Tibial nerve (tissue), 4 donors: ENCODE results near the gene SLC9A9. TPM values are rescaled to one million over a fixed set of nuclear protein-coding genes. Genes with fewer than 3 reads are reported as not detected.
"Not testable (repeated sequence)": the region's sequence is repeated elsewhere in the genome, so short reads cannot be mapped to it uniquely, and the experiment has no call there.

Source experiments
- DNase-seq, 2 donors: peaks; one replicate each; pipeline ENCODE4 v3.0.0-alpha.2; 2019; ENCODE audit warnings: low spot score in 2 of 2
- H3K27ac ChIP-seq, 4 donors: fragments of 200-600 bp; sonication (generic) in 3 of 4; one replicate each; pipeline ENCODE4 v1.5.1; 2017 to 2019; ENCODE audit warnings: mild to moderate bottlenecking in 1 of 4
- H3K27me3 ChIP-seq, 2 donors: fragments of 200-600 bp; sonication (generic) in 1 of 2; one replicate each; pipeline versions ENCODE4 v1.5.1 to v1.6.0; 2017 to 2019
- H3K36me3 ChIP-seq, 3 donors: fragments of 200-600 bp; sonication (generic); one replicate each; pipeline ENCODE4 v1.5.1; 2018 to 2019
- H3K4me1 ChIP-seq, 4 donors: fragments of 200-600 bp; sonication (generic) in 3 of 4; one replicate each; pipeline ENCODE4 v1.5.1; 2017 to 2019
- H3K4me3 ChIP-seq, 4 donors: fragments of 200-600 bp; sonication (generic) in 3 of 4; one replicate each; pipeline ENCODE4 v1.5.1; 2017 to 2019; ENCODE audit warnings: mild to moderate bottlenecking in 1 of 4, moderate library complexity in 1 of 4
- H3K9me3 ChIP-seq, 4 donors: fragments of 200-600 bp; sonication (generic) in 3 of 4; one replicate each; pipeline ENCODE4 v1.5.1; 2017 to 2019
- CTCF ChIP-seq, 5 experiments: fragments of 200-600 bp in 3 of 5; fragments of 450-650 bp in 2 of 5; sonication (generic) in 3 of 5; IDR thresholded peaks; one replicate each; pipeline ENCODE4 v1.5.1; 2016 to 2019; ENCODE audit warnings: antibody characterized with exemption in 5 of 5, mild to moderate bottlenecking in 3 of 5, moderate library complexity in 2 of 5
- EP300 ChIP-seq, 2 donors: sonication (generic); formaldehyde crosslinking; IDR thresholded peaks; one replicate each; pipeline ENCODE4 v1.6.1; 2017; ENCODE audit warnings: antibody characterized with exemption in 2 of 2, mild to moderate bottlenecking in 1 of 2
- POLR2A ChIP-seq, 2 donors: fragments of 450-650 bp; IDR thresholded peaks; one replicate each; pipeline ENCODE4 v1.6.1; 2017; ENCODE audit warnings: antibody characterized with exemption in 2 of 2, mild to moderate bottlenecking in 2 of 2, moderate library complexity in 2 of 2
- WGBS, 2 donors: methylation state at CpG; one replicate each; pipeline ENCODE4 v1.1.5; 2018; 5-methylcytosine and 5-hydroxymethylcytosine counted together
- total RNA-seq, 4 donors: library from RNA; depleted of rRNA; stranded (reverse); fragments of >200 nt; gene quantifications; one replicate each; pipeline ENCODE4 v1.1.0, GENCODE V29; 2016

SLC9A9 gene
- total RNA-seq, 4 donors from 2014 or later, result 7.6 to 11.1 (median 9.2) TPM

GRCh38 chr3:143808030-143808429 is 40.2 kb downstream of the SLC9A9 start:
- Histone ChIP-seq H3K4me1 (peaks cover 0 to 35% (median 2%) of the 10 kb centered on the region in 4 donors), H3K36me3 (no peaks in the 10 kb centered on the region), H3K27ac (no peak overlapping the region), H3K9me3 (no peaks in the 10 kb centered on the region), H3K27me3 (no peaks in the 10 kb centered on the region), H3K4me3 (no peak overlapping the region)
- no peak for DNase-seq
- TF ChIP-seq POLR2A (IDR thresholded peaks at IDR 0.05), result no peak
- TF ChIP-seq CTCF (IDR thresholded peaks at IDR 0.05), result no peak
- TF ChIP-seq EP300 (IDR thresholded peaks at IDR 0.05), result no peak
- 59 to 61% methylated on average over 2 of the region's 2 CpGs for WGBS, 2 donors

- no peaks in the 10 kb centered on the region for H3K36me3 ChIP-seq
- TF ChIP-seq POLR2A (IDR thresholded peaks at IDR 0.05) (no peak), CTCF (IDR thresholded peaks at IDR 0.05) (no peak), EP300 (IDR thresholded peaks at IDR 0.05) (no peak)
- H3K27me3 ChIP-seq, result no peaks in the 10 kb centered on the region
- WGBS, 2 donors, result 68 to 74% methylated on average over 4 of the region's 4 CpGs
- H3K4me3 ChIP-seq, result no peak overlapping the region
- no peak overlapping the region for H3K27ac ChIP-seq
- no peak for DNase-seq
- no peaks in the 10 kb centered on the region for H3K9me3 ChIP-seq
- H3K4me1 ChIP-seq, result peaks cover 0 to 22% (median 0%) of the 10 kb centered on the region in 4 donors
Observed at GRCh38 chr3:143806038-143806437, 42.2 kb downstream of the SLC9A9 start.

GRCh38 chr3:143805476-143805875 is 42.8 kb downstream of the SLC9A9 start:
- WGBS, 2 donors, result 93 to 96% methylated on average over 7 of the region's 7 CpGs
- H3K9me3 ChIP-seq, H3K36me3 ChIP-seq, H3K4me3 ChIP-seq, H3K27me3 ChIP-seq, DNase-seq, H3K27ac ChIP-seq: not testable (repeated sequence)
- peaks cover 0 to 16% (median 0%) of the 10 kb centered on the region in 4 donors for H3K4me1 ChIP-seq

- not testable (repeated sequence) for H3K27me3 ChIP-seq, H3K36me3 ChIP-seq, H3K9me3 ChIP-seq, H3K4me3 ChIP-seq, H3K4me1 ChIP-seq, H3K27ac ChIP-seq, DNase-seq
- WGBS, 2 donors, result 78 to 94% methylated on average over 5 of the region's 5 CpGs
Observed at GRCh38 chr3:143801046-143801445, 47.2 kb downstream of the SLC9A9 start.

GRCh38 chr3:143798151-143798550 is 50.1 kb downstream of the SLC9A9 start:
- not testable (repeated sequence) for DNase-seq, H3K27ac ChIP-seq, H3K36me3 ChIP-seq, H3K4me3 ChIP-seq, H3K9me3 ChIP-seq, H3K4me1 ChIP-seq, H3K27me3 ChIP-seq
- 92 to 98% methylated on average over 7 of the region's 7 CpGs for WGBS, 2 donors

GRCh38 chr3:143795874-143796273 is 52.4 kb downstream of the SLC9A9 start:
- Histone ChIP-seq H3K27ac (no peak overlapping the region), H3K27me3 (no peaks in the 10 kb centered on the region), H3K9me3 (no peaks in the 10 kb centered on the region), H3K36me3 (no peaks in the 10 kb centered on the region), H3K4me1 (no peaks in the 10 kb centered on the region), H3K4me3 (no peak overlapping the region)
- no peak for TF ChIP-seq EP300 (IDR thresholded peaks at IDR 0.05)
- TF ChIP-seq CTCF (IDR thresholded peaks at IDR 0.05), result no peak
- no peak for TF ChIP-seq POLR2A (IDR thresholded peaks at IDR 0.05)
- DNase-seq, result no peak
- WGBS, 2 donors, result 48 to 60% methylated on average over 2 of the region's 2 CpGs

GRCh38 chr3:143794793-143795462 is 53.3 kb downstream of the SLC9A9 start:
- Histone ChIP-seq H3K27me3 (no peaks in the 10 kb centered on the region), H3K36me3 (no peaks in the 10 kb centered on the region), H3K27ac (no peak overlapping the region), H3K4me1 (no peaks in the 10 kb centered on the region), H3K4me3 (no peak overlapping the region), H3K9me3 (no peaks in the 10 kb centered on the region)
- DNase-seq, result no peak
- WGBS, 2 donors, result 76 to 78% methylated on average over 6 of the region's 6 CpGs
- no peak for TF ChIP-seq CTCF (IDR thresholded peaks at IDR 0.05)
- TF ChIP-seq EP300 (IDR thresholded peaks at IDR 0.05), result no peak
- no peak for TF ChIP-seq POLR2A (IDR thresholded peaks at IDR 0.05)
